NCI-H446 treated with DMSO at 0.1 percent for 48 hours (cell line): ENCODE measurements around the gene CDC6.
A peak's percentile ranks its signal among the peaks of the same experiment; 100 is the strongest.
"Not testable (repeated sequence)": the region's sequence is repeated elsewhere in the genome, so short reads cannot be mapped to it uniquely, and the experiment has no call there.

Source experiments
- DNase-seq: peaks from one replicate; lab custom pipeline; 2025; lab: John Stamatoyannopoulos, UW

The CDC6 gene

GRCh38 chr17:40287159-40287493 is 553 bp upstream of the CDC6 start:
- no peak for DNase-seq

GRCh38 chr17:40290629-40291280 is 3.1 kb downstream of the CDC6 start:
- peak; percentile 22 for DNase-seq

- DNase-seq = no peak
Measured at GRCh38 chr17:40291281-40291664, 3.6 kb downstream of the CDC6 start.

- DNase-seq = no peak
Measured at GRCh38 chr17:40293363-40293762, 5.7 kb downstream of the CDC6 start.

- no peak for DNase-seq
Measured at GRCh38 chr17:40295488-40296436, 8.1 kb downstream of the CDC6 start.

- DNase-seq = no peak
Measured at GRCh38 chr17:40297511-40297910, 9.8 kb downstream of the CDC6 start.

- DNase-seq = no peak
Measured at GRCh38 chr17:40298726-40299125, 11.0 kb downstream of the CDC6 start.

GRCh38 chr17:40299159-40299757 is 11.6 kb downstream of the CDC6 start:
- not testable (repeated sequence) for DNase-seq

- DNase-seq = no peak
Measured at GRCh38 chr17:40301315-40301714, 13.6 kb downstream of the CDC6 start.

- DNase-seq = peak; percentile 55
Measured at GRCh38 chr17:40303009-40303657, 15.5 kb downstream of the CDC6 start.

GRCh38 chr17:40303708-40304551 is 16.3 kb downstream of the CDC6 start:
- DNase-seq = peak; percentile 61

- not testable (repeated sequence) for DNase-seq
Measured at GRCh38 chr17:40304552-40304863, 16.8 kb downstream of the CDC6 start.

GRCh38 chr17:40304866-40305265 is 17.2 kb downstream of the CDC6 start:
- not testable (repeated sequence) for DNase-seq

- DNase-seq = no peak
Measured at GRCh38 chr17:40306395-40306794, 18.7 kb downstream of the CDC6 start.

- peak; percentile 74 for DNase-seq
Measured at GRCh38 chr17:40307001-40307730, 19.5 kb downstream of the CDC6 start.

GRCh38 chr17:40307740-40308239 is 20.1 kb downstream of the CDC6 start:
- no peak for DNase-seq

GRCh38 chr17:40309031-40309948 is 21.6 kb downstream of the CDC6 start, which contains the start of gene RARA:
Gene RARA, plus strand, starts transcription at chr17:40309180. Its CDS starts 22,039 bp downstream, at chr17:40331219.
- DNase-seq = no peak

- DNase-seq = no peak
Measured at GRCh38 chr17:40309949-40310510, 22.4 kb downstream of the CDC6 start.

- DNase-seq = no peak
Measured at GRCh38 chr17:40310882-40311391, 23.3 kb downstream of the CDC6 start.
